ELR (cell line): ENCODE results near the gene CRIP3.
A peak's percentile ranks its signal among the peaks of the same experiment; 100 is the strongest.

Experiments used
- DNase-seq: peaks from one replicate; pipeline ENCODE4 v3.0.0-alpha.2; 2015; ENCODE audit warnings: low read depth

Gene CRIP3

DNA sequence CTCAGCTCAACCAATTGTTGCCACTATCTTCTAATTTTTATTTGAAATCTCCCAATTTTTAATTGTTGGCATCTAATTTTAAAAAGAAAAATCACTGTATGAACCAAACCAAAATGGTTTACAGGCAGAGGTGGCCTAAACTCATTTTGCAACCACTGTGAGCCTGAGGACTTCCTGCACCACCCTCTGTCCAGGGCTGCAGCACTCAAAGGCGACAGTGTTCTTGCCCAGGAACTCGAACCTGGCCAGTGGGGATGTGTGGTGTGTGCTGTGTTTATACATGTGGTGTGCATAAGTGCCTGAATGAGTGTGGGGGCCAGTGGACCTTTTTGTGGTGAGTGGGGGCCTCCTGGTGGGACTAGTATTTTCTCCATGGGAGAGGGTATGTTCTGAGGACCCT lies 34.9 kb downstream of the CRIP3 start:
- DNase-seq: no peak

DNA sequence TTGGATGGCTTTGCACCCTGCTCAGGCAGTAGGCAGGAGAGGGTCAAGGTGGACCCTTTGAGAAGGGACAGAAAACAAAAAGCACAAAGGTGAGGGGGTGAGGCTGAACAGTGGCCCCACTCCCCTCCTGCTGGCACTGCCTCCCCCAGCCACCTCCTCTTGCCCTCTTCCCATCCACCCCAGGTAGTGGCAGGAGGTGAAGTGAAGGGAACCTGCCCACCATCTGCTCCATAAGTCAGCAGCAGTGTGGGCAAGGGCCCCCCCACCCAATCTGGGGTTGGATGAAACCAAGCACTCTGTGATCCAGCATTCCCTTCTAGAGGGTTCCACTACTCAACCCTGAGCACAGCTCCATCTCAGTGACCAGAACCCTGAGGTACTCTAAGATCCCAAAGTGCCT lies 36.7 kb downstream of the CRIP3 start:
- no peak for DNase-seq

- no peak for DNase-seq
Measured at GRCh38 chr6:43271103-43271815, 37.4 kb downstream of the CRIP3 start.

DNA sequence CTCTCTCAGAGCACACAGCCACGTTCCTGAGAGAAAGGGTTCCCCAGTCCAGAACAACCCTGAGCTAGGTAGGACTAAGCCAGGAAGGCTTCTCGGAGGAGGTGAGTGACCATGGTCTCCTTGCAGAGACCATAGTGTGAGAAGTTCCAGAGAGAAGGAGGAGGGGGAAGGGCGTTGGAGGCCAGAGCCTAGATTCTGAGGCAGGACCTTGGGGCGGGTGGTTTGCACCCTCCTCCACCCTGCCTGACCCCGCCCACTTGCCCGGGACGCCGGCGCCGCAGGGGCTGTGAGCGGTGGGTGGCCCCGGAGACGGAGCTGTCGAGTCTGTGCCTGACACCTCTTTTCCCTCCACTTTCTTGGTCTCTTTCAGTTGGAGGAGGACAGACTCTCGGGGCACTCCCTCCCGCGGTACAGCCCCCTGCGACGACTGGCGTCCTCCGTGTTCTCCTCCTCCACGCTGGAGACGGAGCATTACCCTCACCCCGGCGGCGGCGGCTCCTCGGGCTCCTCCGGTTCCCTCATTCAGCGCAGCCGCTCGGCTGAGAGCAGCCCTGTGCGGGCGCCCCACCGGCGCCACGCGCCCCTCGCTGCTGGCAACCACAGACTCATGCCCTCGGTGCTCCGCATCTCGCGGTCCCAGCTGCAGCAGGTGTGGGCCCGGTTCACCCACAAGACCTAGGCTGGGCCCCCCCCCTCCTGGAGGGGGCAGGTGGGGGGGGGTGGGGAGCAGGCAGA lies 39.2 kb downstream of the CRIP3 start:
- peak; percentile 18 for DNase-seq

DNA sequence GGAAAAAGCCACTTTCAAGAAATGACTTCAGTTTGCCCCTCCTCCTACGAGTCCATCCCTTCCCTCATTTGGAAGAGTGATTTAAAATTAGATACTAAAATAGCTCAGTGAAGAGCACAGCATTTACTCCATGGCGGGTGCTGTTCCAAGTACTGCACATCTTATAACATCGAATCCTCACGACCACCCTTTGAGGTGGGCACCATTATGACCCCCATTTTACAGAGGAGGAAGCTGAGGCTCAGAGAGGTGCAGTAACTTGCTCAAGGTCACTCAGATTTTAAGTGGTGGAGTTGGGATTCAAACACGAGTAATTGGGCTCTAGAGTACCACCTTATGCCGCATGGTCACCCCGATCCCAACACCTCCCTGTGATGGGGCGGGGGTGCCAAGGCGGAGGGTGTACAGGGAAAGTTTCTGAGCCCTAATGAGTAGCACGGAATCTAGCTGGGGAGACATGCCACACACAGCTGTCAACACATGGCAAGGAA lies 39.8 kb downstream of the CRIP3 start:
- no peak for DNase-seq

- no peak for DNase-seq
Measured at GRCh38 chr6:43268355-43268700, 40.3 kb downstream of the CRIP3 start.

DNA sequence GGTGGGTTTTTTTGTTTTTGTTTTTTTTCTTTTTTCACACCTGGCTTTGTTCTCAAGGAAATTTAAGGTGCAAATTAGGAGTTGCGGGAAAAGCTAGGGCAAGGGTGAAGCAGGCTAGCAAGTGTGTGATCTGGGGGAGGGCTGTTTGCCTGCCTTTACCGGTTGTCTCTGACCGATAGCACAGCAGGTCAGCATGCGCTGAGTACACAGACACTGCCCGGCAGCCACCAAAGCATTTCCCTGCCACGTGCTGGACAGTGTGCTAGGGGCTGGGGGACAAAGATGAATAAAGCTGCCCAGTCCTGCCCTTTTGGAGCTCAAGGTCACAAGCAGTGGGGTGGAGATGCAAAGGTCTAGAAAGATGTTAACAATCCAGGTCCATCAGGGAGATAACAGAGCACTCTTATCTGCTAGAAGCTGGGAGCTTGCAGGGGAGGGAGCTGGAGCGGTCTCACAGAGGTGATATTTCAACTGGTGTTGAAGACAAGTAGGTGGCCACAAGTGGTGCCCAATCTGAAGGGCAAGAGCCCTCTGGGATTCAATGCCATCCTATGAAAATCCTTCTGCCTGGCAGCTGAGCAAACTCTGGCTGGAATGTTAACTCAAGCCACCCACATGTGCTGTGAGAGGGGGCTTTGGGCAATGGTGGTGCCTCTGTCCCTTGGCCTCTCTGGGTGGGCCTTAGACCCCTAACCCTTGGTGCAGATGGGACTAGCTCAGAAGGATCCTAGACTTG lies 40.8 kb downstream of the CRIP3 start:
- no peak for DNase-seq

- DNase-seq: no peak
Measured at GRCh38 chr6:43265564-43265963, 43.1 kb downstream of the CRIP3 start.

- DNase-seq: no peak
Measured at GRCh38 chr6:43264599-43265145, 44.0 kb downstream of the CRIP3 start.

DNA sequence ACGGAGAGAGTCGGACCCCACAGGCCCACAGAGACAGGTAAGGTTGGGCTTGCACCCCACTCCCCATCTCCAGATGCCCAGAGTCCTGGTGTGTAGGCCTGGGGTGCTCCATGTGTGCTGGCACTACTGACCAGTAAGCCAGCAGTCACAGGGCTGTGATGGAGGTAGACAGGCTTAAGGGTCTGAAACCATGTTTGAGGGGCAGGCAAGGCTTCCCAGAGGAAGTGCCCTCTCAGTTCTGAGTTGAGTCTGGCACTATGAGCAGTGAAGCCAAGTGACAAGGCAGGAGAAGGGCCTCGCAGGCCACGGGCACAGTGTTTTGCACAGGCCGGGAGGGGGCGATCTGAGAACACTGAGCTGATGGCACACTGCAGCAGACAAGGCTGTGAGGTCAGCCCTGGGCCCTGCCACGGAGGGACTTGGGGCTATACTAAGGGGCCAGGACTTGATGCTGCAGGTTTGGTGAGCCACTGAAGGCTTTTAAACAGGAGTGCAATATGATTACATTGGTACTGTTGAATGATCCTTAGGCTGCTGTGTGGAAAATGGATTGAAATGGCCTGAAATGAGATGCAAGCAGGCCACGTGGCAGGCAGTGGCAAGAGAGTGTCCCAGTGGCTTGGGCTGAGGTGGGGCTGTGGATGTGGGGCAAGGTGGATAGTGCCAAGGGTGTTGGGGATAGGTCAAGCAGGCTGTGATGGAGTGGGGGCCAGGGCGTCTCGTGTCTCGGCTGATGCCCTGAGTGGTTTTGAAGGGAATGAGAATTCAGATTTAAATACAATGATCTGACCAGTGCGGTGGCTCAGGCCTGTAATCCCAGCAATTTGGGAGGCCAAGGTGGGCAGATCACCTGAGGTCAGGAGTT lies 45.1 kb downstream of the CRIP3 start:
- peak; percentile 79 for DNase-seq

DNA sequence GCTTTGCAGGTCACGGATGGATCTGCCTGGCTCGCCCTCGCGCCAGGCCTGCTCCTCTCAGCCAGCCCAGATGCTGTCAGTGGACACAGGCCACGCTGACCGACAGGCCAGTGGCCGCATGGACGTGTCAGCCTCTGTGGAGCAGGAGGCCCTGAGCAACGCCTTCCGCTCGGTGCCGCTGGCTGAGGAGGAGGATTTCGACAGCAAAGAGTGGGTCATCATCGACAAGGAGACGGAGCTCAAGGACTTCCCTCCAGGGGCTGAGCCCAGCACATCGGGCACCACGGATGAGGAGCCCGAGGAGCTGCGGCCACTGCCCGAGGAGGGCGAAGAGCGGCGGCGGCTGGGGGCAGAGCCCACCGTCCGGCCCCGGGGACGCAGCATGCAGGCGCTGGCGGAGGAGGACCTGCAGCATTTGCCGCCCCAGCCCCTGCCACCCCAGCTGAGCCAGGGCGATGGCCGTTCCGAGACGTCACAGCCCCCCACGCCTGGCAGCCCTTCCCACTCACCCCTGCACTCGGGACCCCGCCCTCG lies 45.8 kb downstream of the CRIP3 start:
- DNase-seq: no peak

DNA sequence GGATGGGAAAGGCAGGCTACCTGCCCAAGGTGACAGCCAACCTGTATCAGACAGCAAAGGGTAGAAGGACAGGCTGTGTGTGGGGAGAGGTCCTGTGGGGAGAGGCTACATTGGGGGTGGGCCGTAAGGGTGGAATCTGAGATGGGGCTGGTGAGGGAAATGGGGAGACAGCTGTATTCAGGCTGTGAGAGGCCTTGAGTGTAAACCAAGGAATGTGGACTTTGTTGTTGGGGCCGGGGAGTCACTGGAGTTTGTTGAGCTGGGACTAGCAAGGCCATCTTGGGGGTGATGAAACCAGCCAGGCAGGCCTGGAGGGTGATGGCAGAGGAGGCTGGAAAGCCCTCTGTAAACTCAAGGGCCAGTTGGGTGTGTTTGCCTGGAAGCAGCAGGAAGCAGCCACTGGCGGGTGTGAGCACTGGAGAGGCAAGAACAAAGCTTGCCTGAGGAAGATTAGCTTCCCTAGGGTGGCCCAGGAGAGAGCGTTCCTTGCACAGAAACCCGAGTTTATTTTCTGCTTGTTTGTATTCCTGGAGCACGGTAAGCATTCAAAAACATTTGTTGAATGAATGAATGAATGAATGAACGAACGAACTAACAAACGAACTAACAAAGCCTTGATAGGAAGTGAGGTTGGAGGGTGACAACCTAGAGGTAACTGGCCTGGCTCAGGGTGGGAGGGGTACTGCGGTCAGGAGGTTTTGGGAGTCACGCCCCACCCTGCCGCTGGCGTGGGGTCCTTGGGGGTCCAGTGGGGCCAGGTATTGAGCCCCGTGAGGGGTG lies 46.4 kb downstream of the CRIP3 start:
- DNase-seq: no peak

DNA sequence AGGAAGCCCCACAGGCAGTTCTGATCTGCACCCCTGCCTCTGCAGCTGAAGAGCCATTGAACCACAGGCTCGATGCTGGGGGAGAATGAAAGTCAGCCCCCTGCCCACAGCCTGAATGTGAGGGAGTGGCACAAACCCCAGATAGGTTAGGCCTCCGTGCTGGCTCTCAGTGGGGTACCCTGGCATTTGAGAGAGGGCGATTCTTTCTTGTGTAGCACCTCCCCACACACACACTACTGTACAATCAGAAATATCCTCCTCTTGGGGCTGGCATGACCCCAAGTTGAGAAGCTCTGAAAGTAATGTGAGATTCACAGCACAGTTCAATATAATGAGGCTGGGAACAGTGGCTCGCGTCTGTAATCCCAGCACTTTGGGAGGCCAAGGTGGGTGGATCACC lies 47.4 kb downstream of the CRIP3 start:
- no peak for DNase-seq

DNA sequence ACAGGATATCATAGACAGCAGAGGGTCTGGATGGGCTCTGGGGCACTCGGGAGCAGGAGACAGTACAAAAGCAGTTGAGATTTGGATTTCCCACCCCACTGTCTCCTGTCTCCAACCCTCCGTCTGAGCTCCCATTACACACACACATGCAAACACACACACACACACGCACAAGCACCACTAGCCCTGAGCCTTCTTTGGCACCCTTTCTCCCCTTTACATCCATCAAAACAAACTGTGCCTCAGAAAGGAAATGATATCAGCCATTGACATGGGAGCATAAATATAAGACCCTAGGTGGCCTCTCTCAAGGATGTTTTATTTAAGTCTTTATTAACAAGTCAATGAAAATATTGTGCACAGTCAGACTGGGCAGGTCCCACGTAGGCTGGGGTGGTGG lies 47.8 kb downstream of the CRIP3 start:
- DNase-seq: no peak

GRCh38 chr6:43258807-43259686 lies 49.6 kb downstream of the CRIP3 start:
- no peak for DNase-seq

GRCh38 chr6:43258180-43258579 lies 50.4 kb downstream of the CRIP3 start:
- DNase-seq: no peak

GRCh38 chr6:43257367-43258145 lies 51.1 kb downstream of the CRIP3 start:
- DNase-seq: no peak

GRCh38 chr6:43256670-43257366 lies 51.8 kb downstream of the CRIP3 start:
- DNase-seq: no peak
